ENCODE data around the gene PNPLA5.

GRCh38 chr22:43857367-43857766, 34.4 kb downstream of the PNPLA5 start:
- TF ChIP-seq CTCF (conservative IDR thresholded peaks at IDR 0.05; ENCODE audit: low read length) (no peak), EZH2phosphoT487 (IDR thresholded peaks at IDR 0.05; ENCODE audit: borderline replicate concordance) (no peak)

Data from Loucy (cell line).